ENCODE measurements around the gene SFXN5.

SFXN5 gene

DNA sequence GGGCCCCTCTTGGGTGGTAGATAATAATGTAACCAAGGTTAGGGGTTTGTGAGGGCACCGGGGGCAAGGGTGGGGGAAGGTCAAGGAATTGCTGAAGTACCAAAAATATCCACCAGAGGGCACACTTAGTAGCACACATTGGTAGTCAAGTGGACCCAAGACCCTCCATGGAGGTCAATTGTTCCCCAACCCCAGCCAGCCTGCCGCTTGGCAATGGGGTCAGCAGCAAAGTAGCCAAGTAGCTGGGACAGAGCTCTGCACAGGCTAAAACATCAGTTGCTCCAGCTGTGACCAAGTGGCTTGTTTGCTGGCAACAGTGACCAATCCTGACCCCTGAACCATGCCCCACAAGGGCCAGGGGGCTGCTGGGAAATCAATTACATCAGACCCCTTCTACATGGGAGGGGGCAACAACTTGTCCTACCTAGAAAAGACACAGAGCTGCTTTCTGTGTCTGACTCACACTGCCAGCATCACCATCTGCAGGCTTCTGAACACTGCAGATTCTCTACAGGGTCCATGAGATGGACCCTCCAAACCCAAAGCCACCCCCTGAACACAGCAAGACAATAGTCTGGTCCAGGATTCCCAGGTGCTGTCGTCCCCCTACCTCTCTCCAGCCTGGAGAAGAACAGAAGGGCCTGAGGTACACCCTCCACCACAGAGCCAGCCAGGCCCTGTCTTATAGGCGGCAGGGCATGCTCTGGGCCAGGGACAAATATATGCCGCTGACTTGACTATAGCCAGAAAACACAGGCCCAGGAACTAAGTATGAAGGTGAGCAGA lies 78.2 kb downstream of the SFXN5 start:
- peak; percentile 47; the same call in 1 of the 2 replicates for TF ChIP-seq ZBTB7A (IDR thresholded peaks at IDR 0.05; ENCODE audit: low read depth)
- peak; percentile 43 for TF ChIP-seq RAD21 (IDR thresholded peaks at IDR 0.05; ENCODE audit: low read depth)
- TF ChIP-seq, protein P1, sequence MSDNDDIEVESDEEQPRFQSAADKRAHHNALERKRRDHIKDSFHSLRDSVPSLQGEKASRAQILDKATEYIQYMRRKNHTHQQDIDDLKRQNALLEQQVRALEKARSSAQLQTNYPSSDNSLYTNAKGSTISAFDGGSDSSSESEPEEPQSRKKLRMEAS (IDR thresholded peaks at IDR 0.05), result no peak

DNA sequence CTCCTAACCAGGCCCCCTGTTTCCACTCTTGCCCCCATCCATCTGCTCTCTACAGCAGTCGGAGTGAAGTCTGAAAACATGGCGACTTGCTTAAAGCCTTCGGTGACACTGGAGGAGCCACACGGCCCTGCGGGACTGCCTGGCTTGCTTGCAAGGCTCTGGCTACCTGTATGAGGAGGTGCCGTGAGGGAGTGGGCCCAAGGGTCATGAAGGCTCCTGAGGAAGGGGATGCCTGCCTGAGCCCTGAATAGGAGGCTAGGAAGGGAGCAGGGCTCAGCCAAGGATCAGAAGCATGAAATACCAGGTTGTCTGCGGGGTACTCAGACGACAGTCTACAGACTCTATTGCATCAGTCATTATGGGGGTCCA lies 78.8 kb downstream of the SFXN5 start:
- TF ChIP-seq, protein P2, sequence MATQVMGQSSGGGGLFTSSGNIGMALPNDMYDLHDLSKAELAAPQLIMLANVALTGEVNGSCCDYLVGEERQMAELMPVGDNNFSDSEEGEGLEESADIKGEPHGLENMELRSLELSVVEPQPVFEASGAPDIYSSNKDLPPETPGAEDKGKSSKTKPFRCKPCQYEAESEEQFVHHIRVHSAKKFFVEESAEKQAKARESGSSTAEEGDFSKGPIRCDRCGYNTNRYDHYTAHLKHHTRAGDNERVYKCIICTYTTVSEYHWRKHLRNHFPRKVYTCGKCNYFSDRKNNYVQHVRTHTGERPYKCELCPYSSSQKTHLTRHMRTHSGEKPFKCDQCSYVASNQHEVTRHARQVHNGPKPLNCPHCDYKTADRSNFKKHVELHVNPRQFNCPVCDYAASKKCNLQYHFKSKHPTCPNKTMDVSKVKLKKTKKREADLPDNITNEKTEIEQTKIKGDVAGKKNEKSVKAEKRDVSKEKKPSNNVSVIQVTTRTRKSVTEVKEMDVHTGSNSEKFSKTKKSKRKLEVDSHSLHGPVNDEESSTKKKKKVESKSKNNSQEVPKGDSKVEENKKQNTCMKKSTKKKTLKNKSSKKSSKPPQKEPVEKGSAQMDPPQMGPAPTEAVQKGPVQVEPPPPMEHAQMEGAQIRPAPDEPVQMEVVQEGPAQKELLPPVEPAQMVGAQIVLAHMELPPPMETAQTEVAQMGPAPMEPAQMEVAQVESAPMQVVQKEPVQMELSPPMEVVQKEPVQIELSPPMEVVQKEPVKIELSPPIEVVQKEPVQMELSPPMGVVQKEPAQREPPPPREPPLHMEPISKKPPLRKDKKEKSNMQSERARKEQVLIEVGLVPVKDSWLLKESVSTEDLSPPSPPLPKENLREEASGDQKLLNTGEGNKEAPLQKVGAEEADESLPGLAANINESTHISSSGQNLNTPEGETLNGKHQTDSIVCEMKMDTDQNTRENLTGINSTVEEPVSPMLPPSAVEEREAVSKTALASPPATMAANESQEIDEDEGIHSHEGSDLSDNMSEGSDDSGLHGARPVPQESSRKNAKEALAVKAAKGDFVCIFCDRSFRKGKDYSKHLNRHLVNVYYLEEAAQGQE (IDR thresholded peaks at IDR 0.05; ENCODE audit: low read depth), result no peak
- TF ChIP-seq EGR1 (IDR thresholded peaks at IDR 0.05), result no peak
- no peak for TF ChIP-seq YY1 (IDR thresholded peaks at IDR 0.05; ENCODE audit: low read depth)
- TF ChIP-seq NFIC (IDR thresholded peaks at IDR 0.05), result no peak
- no peak for TF ChIP-seq TAF1 (IDR thresholded peaks at IDR 0.05; ENCODE audit: low read depth)
- TF ChIP-seq, protein P3, sequence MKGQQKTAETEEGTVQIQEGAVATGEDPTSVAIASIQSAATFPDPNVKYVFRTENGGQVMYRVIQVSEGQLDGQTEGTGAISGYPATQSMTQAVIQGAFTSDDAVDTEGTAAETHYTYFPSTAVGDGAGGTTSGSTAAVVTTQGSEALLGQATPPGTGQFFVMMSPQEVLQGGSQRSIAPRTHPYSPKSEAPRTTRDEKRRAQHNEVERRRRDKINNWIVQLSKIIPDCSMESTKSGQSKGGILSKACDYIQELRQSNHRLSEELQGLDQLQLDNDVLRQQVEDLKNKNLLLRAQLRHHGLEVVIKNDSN (IDR thresholded peaks at IDR 0.05), result no peak
- TF ChIP-seq CEBPB (IDR thresholded peaks at IDR 0.05), result no peak
- TF ChIP-seq ZBTB7A (IDR thresholded peaks at IDR 0.05; ENCODE audit: low read depth), result no peak
- TF ChIP-seq TCF12 (IDR thresholded peaks at IDR 0.05; ENCODE audit: low read depth), result no peak
- TF ChIP-seq FOXM1 (IDR thresholded peaks at IDR 0.05; ENCODE audit: borderline replicate concordance, low read depth), result no peak

DNA sequence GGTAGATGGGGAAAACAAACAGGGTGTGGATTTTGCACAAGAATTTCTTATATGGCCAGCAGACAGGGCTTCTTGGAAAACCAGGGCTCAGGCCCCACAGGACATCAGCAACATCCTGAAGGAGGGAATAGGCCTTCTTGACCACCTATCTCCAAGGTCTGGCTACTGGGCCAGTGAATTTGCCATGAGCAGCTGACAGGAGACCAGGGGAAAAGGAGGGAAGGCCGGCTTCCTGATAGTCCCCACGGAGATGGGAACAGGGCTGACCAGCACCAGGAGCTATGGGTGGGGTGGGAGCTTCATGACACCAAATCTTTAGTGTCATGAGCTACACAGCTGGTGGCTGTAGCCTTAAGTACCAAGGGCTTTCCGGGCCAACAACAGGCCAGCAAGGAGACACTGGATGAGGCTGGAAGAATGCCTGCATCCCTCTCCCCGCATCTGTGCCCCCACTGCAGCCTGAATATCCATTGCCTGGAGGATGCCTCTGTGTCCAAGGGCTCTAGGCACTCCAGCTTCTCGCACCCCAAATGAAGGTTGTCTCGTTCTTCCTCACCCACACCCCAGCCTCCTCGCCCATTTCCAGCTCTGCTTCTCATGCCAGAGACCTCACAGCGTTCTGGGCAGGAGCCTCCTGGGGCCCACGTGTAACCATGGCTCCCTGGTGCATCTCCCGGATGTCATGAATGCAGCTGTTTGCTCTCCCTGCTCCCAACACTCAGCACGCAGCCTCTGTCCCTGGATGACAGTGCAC lies 79.4 kb downstream of the SFXN5 start:
- TF ChIP-seq EGR1 (IDR thresholded peaks at IDR 0.05), result no peak
- no peak for TF ChIP-seq TCF12 (IDR thresholded peaks at IDR 0.05; ENCODE audit: low read depth)
- TF ChIP-seq CREB1 (IDR thresholded peaks at IDR 0.05; ENCODE audit: low read depth), result no peak
- TF ChIP-seq TAF1 (IDR thresholded peaks at IDR 0.05; ENCODE audit: low read depth), result no peak
- TF ChIP-seq, protein P1 (IDR thresholded peaks at IDR 0.05), result no peak
- TF ChIP-seq CEBPB (IDR thresholded peaks at IDR 0.05), result no peak
- TF ChIP-seq RAD21 (IDR thresholded peaks at IDR 0.05; ENCODE audit: low read depth), result no peak
- TF ChIP-seq, protein P2 (IDR thresholded peaks at IDR 0.05; ENCODE audit: low read depth), result no peak
- TF ChIP-seq ZBTB7A (IDR thresholded peaks at IDR 0.05; ENCODE audit: low read depth), result no peak
- no peak for TF ChIP-seq NFIC (IDR thresholded peaks at IDR 0.05)
- no peak for TF ChIP-seq EP300 (IDR thresholded peaks at IDR 0.05; ENCODE audit: borderline replicate concordance)

DNA sequence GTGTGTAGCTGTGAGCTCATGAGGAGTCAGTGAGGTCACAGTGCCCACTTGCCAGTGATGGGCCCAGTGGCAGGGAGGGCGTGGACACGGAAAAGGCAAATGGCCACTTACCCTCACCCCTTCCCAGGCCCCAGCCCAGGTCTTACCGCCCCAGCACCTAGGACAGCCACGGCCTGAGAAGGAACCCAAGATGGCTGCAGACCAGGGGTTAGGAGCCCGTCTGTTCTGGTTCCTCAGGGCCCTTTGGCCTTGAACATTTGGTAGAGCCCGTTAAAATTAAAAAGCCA lies 80.1 kb downstream of the SFXN5 start:
- TF ChIP-seq TEAD4 (IDR thresholded peaks at IDR 0.05) (no peak), CREB1 (IDR thresholded peaks at IDR 0.05; ENCODE audit: low read depth) (no peak), EGR1 (IDR thresholded peaks at IDR 0.05) (no peak), ZBTB7A (IDR thresholded peaks at IDR 0.05; ENCODE audit: low read depth) (no peak), TCF12 (IDR thresholded peaks at IDR 0.05; ENCODE audit: low read depth) (no peak), TAF1 (IDR thresholded peaks at IDR 0.05; ENCODE audit: low read depth) (no peak), YY1 (IDR thresholded peaks at IDR 0.05; ENCODE audit: low read depth) (no peak), FOXM1 (IDR thresholded peaks at IDR 0.05; ENCODE audit: borderline replicate concordance, low read depth) (no peak), RAD21 (IDR thresholded peaks at IDR 0.05; ENCODE audit: low read depth) (no peak), NFIC (IDR thresholded peaks at IDR 0.05) (no peak), EP300 (IDR thresholded peaks at IDR 0.05; ENCODE audit: borderline replicate concordance) (no peak)
- TF ChIP-seq, protein P3 (IDR thresholded peaks at IDR 0.05), result no peak
- TF ChIP-seq, protein P1 (IDR thresholded peaks at IDR 0.05), result no peak
- TF ChIP-seq, protein P2 (IDR thresholded peaks at IDR 0.05; ENCODE audit: low read depth), result no peak
